Neural cell (in vitro differentiated cells): ENCODE data around the gene AMIGO3. TPM values are rescaled to one million over a fixed set of nuclear protein-coding genes. Genes with fewer than 3 reads are reported as not detected.

Experiments used
- H2AFZ ChIP-seq: fragments of 200-600, 300-800 bp; sonication (generic), shearing (Covaris generic); 2 replicates; pipeline ENCODE4 v1.6.0; 2014; ENCODE audit warnings: low read depth, mild to moderate bottlenecking, antibody characterized with exemption, low read length, moderate library complexity
- H3F3A ChIP-seq: fragments of 200-600 bp; shearing (Covaris generic); 2 replicates; pipeline ENCODE4 v1.6.1; 2016; ENCODE audit warnings: mild to moderate bottlenecking, moderate library complexity, mixed read lengths, antibody characterized with exemption, low read length; ENCODE audit not compliant: insufficient read depth, poor library complexity, severe bottlenecking
- H3K27ac ChIP-seq: fragments of 200-600, 300-800 bp; sonication (generic), shearing (Covaris generic); 2 replicates; pipeline ENCODE4 v1.5.1; 2014; ENCODE audit warnings: mild to moderate bottlenecking, low read length, moderate library complexity
- H3K27me3 ChIP-seq: fragments of 300-800, 200-600 bp; sonication (generic), shearing (Covaris generic); 2 replicates; pipeline ENCODE4 v1.6.0; 2014; ENCODE audit warnings: mild to moderate bottlenecking, low read depth, low read length, moderate library complexity; ENCODE audit not compliant: insufficient read depth
- H3K36me3 ChIP-seq: fragments of 300-800, 200-600 bp; sonication (generic), shearing (Covaris generic); 2 replicates; pipeline ENCODE4 v1.5.1; 2014; ENCODE audit warnings: mild to moderate bottlenecking, antibody characterized with exemption, low read length, moderate library complexity; ENCODE audit not compliant: insufficient read depth
- H3K4me2 ChIP-seq: fragments of 300-800, 200-600 bp; sonication (generic), shearing (Covaris generic); 2 replicates; pipeline ENCODE4 v1.6.0; 2014; ENCODE audit warnings: mild to moderate bottlenecking, low read length
- H3K4me3 ChIP-seq: fragments of 300-800, 200-600 bp; sonication (generic), shearing (Covaris generic); 2 replicates; pipeline ENCODE4 v1.5.1; 2014; ENCODE audit warnings: mild to moderate bottlenecking, low read length, moderate library complexity
- H3K79me2 ChIP-seq: fragments of 200-600 bp; shearing (Covaris generic); replicated peaks from 2 replicates; pipeline ENCODE4 v1.6.0; 2014; ENCODE audit warnings: mild to moderate bottlenecking, low read length, moderate library complexity; ENCODE audit not compliant: insufficient read depth
- H3K9ac ChIP-seq: fragments of 300-800, 200-600 bp; sonication (generic), shearing (Covaris generic); 2 replicates; pipeline ENCODE4 v1.6.1; 2016; ENCODE audit warnings: mild to moderate bottlenecking, low read length, mixed read lengths
- H3K9me2 ChIP-seq: fragments of 200-600 bp; shearing (Covaris generic); 2 replicates; pipeline ENCODE4 v1.6.1; 2016; ENCODE audit warnings: mild to moderate bottlenecking, low read length, mixed read lengths; ENCODE audit not compliant: insufficient read depth
- H3K9me3 ChIP-seq: fragments of 200-600, 300-800 bp; sonication (generic), shearing (Covaris generic); 2 replicates; pipeline ENCODE4 v1.6.1; 2016; ENCODE audit warnings: mild to moderate bottlenecking, mixed run types, low read length, moderate library complexity, mixed read lengths
- H4K20me1 ChIP-seq: fragments of 200-600 bp; shearing (Covaris generic); 2 replicates; pipeline ENCODE4 v1.6.1; 2016; ENCODE audit warnings: mild to moderate bottlenecking, mixed run types; ENCODE audit not compliant: insufficient read depth
- CTCF ChIP-seq: fragments of 450-650 bp; IDR thresholded peaks from 2 replicates; pipeline ENCODE4 v1.5.1; 2014; ENCODE audit warnings: antibody characterized with exemption, mild to moderate bottlenecking, moderate library complexity; ENCODE audit not compliant: poor library complexity, severe bottlenecking
- EP300 ChIP-seq: fragments of 450-650 bp; conservative IDR thresholded peaks from 2 replicates; pipeline ENCODE4 v1.6.1; 2014; ENCODE audit warnings: antibody characterized with exemption, mild to moderate bottlenecking, moderate library complexity; ENCODE audit not compliant: poor library complexity, severe bottlenecking
- EZH2 ChIP-seq: fragments of 200-600, 300-800 bp; shearing (Covaris generic), sonication (generic); IDR thresholded peaks from 2 replicates; pipeline ENCODE4 v1.6.1; 2014; ENCODE audit warnings: antibody characterized with exemption, low read length, borderline replicate concordance, mild to moderate bottlenecking; ENCODE audit not compliant: insufficient read depth, poor library complexity, severe bottlenecking
- MXI1 ChIP-seq: fragments of 450-650 bp; conservative IDR thresholded peaks from 2 replicates; pipeline ENCODE4 v1.6.1; 2014; ENCODE audit warnings: antibody characterized with exemption, mild to moderate bottlenecking; ENCODE audit not compliant: poor library complexity, severe bottlenecking
- POLR2AphosphoS5 ChIP-seq: IDR thresholded peaks from 2 replicates; pipeline ENCODE4 v1.6.1; 2012
- RAD21 ChIP-seq: fragments of 450-650 bp; conservative IDR thresholded peaks from 2 replicates; pipeline ENCODE4 v1.6.1; 2014; ENCODE audit warnings: antibody characterized with exemption, mild to moderate bottlenecking, moderate library complexity
- REST ChIP-seq: IDR thresholded peaks from 2 replicates; pipeline ENCODE4 v1.6.1; 2012; ENCODE audit warnings: borderline replicate concordance
- SMC3 ChIP-seq: fragments of 450-650 bp; conservative IDR thresholded peaks from 2 replicates; pipeline ENCODE4 v1.6.1; 2014; ENCODE audit warnings: antibody characterized with exemption, mild to moderate bottlenecking, moderate library complexity; ENCODE audit not compliant: poor library complexity
- TAF1 ChIP-seq: IDR thresholded peaks from 2 replicates; pipeline ENCODE4 v1.6.1; 2012; ENCODE audit warnings: low read depth
- polyA plus RNA-seq: library from polyadenylated mRNA; depleted of rRNA; stranded (reverse); fragments of >200 nt; gene quantifications from 2 replicates; pipeline ENCODE4 v1.2.3, GENCODE V29; 2014

The AMIGO3 gene
- polyA plus RNA-seq, 1 donor from 2014 or later, result 4.0 TPM

- Histone ChIP-seq H2AFZ (no peak overlapping the region), H3K79me2 (no peaks in the 10 kb centered on the region), H3K9me3 (no peaks in the 10 kb centered on the region), H3K27me3 (no peaks in the 10 kb centered on the region), H3K27ac (no peak overlapping the region), H3K4me3 (no peak overlapping the region), H3K36me3 (peaks cover 3% of the 10 kb centered on the region), H3F3A (no peaks in the 10 kb centered on the region), H3K9ac (no peak overlapping the region), H3K4me2 (no peak overlapping the region), H3K9me2 (no peaks in the 10 kb centered on the region), H4K20me1 (no peaks in the 10 kb centered on the region)
- TF ChIP-seq TAF1 (no peak), EP300 (no peak), EZH2 (no peak), RAD21 (no peak), SMC3 (no peak), REST (no peak), CTCF (no peak), POLR2AphosphoS5 (no peak), MXI1 (no peak)
Observed at GRCh38 chr3:49713336-49714105, 6.0 kb downstream of the AMIGO3 start.

GRCh38 chr3:49712631-49713317, 6.7 kb downstream of the AMIGO3 start:
- Histone ChIP-seq H4K20me1 (no peaks in the 10 kb centered on the region), H3K27me3 (no peaks in the 10 kb centered on the region), H3K9me2 (no peaks in the 10 kb centered on the region), H3K4me2 (no peak overlapping the region), H3K36me3 (peaks cover 3% of the 10 kb centered on the region), H3K4me3 (no peak overlapping the region), H2AFZ (no peak overlapping the region), H3F3A (no peaks in the 10 kb centered on the region), H3K9me3 (no peaks in the 10 kb centered on the region), H3K27ac (no peak overlapping the region), H3K79me2 (no peaks in the 10 kb centered on the region), H3K9ac (no peak overlapping the region)
- no peak for TF ChIP-seq MXI1
- no peak for TF ChIP-seq EZH2
- TF ChIP-seq RAD21, result no peak
- no peak for TF ChIP-seq POLR2AphosphoS5
- TF ChIP-seq EP300, result no peak
- TF ChIP-seq TAF1, result no peak
- no peak for TF ChIP-seq REST
- TF ChIP-seq SMC3, result no peak
- TF ChIP-seq CTCF, result no peak
